ENCODE measurements around the gene UBE2Z. TPM values are rescaled to one million over a fixed set of nuclear protein-coding genes. Genes with fewer than 3 reads are reported as not detected.

UBE2Z gene
- total and polyA plus RNA-seq, 2 of the 13 experiments (the other 11 are each of a cell fraction or from before 2014, with no cell fraction given), result 63.2 to 122 TPM

GRCh38 chr17:48892940-48893645 is 15.1 kb upstream of the UBE2Z start (continued):
- TF ChIP-seq, protein P1, sequence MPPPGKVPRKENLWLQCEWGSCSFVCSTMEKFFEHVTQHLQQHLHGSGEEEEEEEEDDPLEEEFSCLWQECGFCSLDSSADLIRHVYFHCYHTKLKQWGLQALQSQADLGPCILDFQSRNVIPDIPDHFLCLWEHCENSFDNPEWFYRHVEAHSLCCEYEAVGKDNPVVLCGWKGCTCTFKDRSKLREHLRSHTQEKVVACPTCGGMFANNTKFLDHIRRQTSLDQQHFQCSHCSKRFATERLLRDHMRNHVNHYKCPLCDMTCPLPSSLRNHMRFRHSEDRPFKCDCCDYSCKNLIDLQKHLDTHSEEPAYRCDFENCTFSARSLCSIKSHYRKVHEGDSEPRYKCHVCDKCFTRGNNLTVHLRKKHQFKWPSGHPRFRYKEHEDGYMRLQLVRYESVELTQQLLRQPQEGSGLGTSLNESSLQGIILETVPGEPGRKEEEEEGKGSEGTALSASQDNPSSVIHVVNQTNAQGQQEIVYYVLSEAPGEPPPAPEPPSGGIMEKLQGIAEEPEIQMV (CRISPR knock-in tag; IDR thresholded peaks at IDR 0.05; ENCODE audit: low read depth), result peak; percentile 77
- TF ChIP-seq KLF11 (CRISPR knock-in tag; IDR thresholded peaks at IDR 0.05) (no peak; the same call in 1 of the 2 replicates), ZNF124 (CRISPR knock-in tag; IDR thresholded peaks at IDR 0.05) (no peak), BRD4 (CRISPR knock-in tag; IDR thresholded peaks at IDR 0.05) (no peak), SALL2 (CRISPR knock-in tag; IDR thresholded peaks at IDR 0.05) (no peak), KLF12 (CRISPR knock-in tag; IDR thresholded peaks at IDR 0.05; ENCODE audit: borderline replicate concordance) (no peak), SMC3 (IDR thresholded peaks at IDR 0.05; ENCODE audit: low read length) (no peak; the same call in 1 of the 2 replicates), ZBTB1 (CRISPR knock-in tag; IDR thresholded peaks at IDR 0.05; ENCODE audit: borderline replicate concordance) (no peak), CREB3 (CRISPR knock-in tag; IDR thresholded peaks at IDR 0.05) (no peak), NFE2L2 (IDR thresholded peaks at IDR 0.05; ENCODE audit: low read length) (no peak), ZNF782 (CRISPR knock-in tag; IDR thresholded peaks at IDR 0.05; ENCODE audit: borderline replicate concordance) (peak; percentile 51; the same call in 1 of the 2 replicates), ELF4 (CRISPR knock-in tag; IDR thresholded peaks at IDR 0.05; ENCODE audit: borderline replicate concordance) (no peak), HBP1 (CRISPR knock-in tag; IDR thresholded peaks at IDR 0.05; ENCODE audit: low read depth) (no peak; the same call in 1 of the 2 replicates), ATF7-NPFF (CRISPR knock-in tag; IDR thresholded peaks at IDR 0.05; ENCODE audit: low read depth) (0 out of 2 replicates have a peak, but pooled peaks have one; percentile 15), ZNF574 (CRISPR knock-in tag; IDR thresholded peaks at IDR 0.05) (no peak), FOXO1 (CRISPR knock-in tag; IDR thresholded peaks at IDR 0.05) (no peak), LCORL (IDR thresholded peaks at IDR 0.05) (no peak), LCORL (CRISPR knock-in tag; IDR thresholded peaks at IDR 0.05) (no peak), HHEX (CRISPR knock-in tag; IDR thresholded peaks at IDR 0.05) (no peak), TGIF2 (CRISPR knock-in tag; IDR thresholded peaks at IDR 0.05) (no peak; the same call in 1 of the 2 replicates), ZNF670 (CRISPR knock-in tag; IDR thresholded peaks at IDR 0.05; ENCODE audit: borderline replicate concordance) (no peak; the same call in 1 of the 2 replicates), CEBPG (CRISPR knock-in tag; IDR thresholded peaks at IDR 0.05) (peak; percentile 58; the same call in 1 of the 2 replicates), ZNF883 (CRISPR knock-in tag; IDR thresholded peaks at IDR 0.05; ENCODE audit: not compliant biosample characterization) (peak; percentile 53), ZMYM4 (CRISPR knock-in tag; IDR thresholded peaks at IDR 0.05) (no peak)
- TF ChIP-seq, protein P2, sequence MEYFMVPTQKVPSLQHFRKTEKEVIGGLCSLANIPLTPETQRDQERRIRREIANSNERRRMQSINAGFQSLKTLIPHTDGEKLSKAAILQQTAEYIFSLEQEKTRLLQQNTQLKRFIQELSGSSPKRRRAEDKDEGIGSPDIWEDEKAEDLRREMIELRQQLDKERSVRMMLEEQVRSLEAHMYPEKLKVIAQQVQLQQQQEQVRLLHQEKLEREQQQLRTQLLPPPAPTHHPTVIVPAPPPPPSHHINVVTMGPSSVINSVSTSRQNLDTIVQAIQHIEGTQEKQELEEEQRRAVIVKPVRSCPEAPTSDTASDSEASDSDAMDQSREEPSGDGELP (IDR thresholded peaks at IDR 0.05; ENCODE audit: borderline replicate concordance, low read depth), result no peak

All from HepG2 (cell line).